Iris pigment epithelial cell (primary cell): Measurements from ENCODE around the gene DENND6B.

Source experiments
- DNase-seq: peaks from one replicate; pipeline ENCODE4 v3.0.0-alpha.2; 2011; ENCODE audit warnings: low read depth

The DENND6B gene

GRCh38 chr22:50315289-50316113, 11.3 kb downstream of the DENND6B start:
- DNase-seq = no peak

GRCh38 chr22:50314455-50315288, 12.1 kb downstream of the DENND6B start:
- DNase-seq = no peak

GRCh38 chr22:50314081-50314454, 12.7 kb downstream of the DENND6B start:
- no peak for DNase-seq

DNA sequence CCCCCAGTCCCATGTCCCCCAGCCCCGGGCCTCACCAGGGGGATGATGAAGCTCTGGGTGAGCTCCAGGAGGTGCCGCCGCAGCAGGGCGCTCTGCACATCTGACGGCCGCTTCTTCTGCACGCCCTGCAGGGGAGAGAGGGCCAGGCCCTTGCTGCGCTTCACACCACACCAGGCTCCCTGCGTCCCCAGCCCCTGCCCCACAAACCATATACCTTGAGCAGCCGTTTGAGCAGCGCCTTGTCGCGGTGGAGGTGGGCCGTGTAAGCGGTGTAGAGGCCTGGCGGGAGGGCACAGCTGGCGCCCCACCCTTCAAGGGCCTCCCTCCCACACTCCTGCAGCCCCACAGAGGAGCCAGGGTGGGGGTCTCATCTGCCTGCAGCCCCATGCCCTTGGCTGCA, 13.2 kb downstream of the DENND6B start:
- DNase-seq = no peak

DNA sequence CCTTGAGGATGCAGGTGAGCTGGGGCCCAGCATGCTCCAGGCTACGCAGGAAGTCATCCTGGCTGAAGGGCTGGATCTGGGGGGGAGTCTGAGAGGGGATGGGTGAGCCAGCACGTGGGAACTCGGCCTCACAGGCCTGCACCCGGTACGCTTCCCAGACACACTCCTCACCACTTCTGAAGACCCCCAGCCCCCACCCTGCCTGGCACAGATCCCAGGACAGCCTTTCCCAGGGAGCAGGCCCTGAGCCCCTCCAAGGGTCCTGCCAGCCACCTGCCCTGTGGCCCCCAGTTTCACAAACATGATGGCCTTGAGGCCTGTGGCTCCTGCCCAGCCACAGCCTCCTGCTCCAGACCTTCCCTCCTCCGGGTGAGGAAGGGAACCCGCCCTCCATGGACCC, 13.8 kb downstream of the DENND6B start:
- DNase-seq = no peak

GRCh38 chr22:50312371-50312770, 14.4 kb downstream of the DENND6B start:
- no peak for DNase-seq

- no peak for DNase-seq
Observed at GRCh38 chr22:50311606-50312351, 15.0 kb downstream of the DENND6B start.

- DNase-seq = no peak
Observed at GRCh38 chr22:50310949-50311444, 15.8 kb downstream of the DENND6B start.

GRCh38 chr22:50310031-50310722, 16.6 kb downstream of the DENND6B start:
- DNase-seq = no peak

- DNase-seq = no peak
Observed at GRCh38 chr22:50309601-50309991, 17.2 kb downstream of the DENND6B start.

GRCh38 chr22:50308986-50309600, 17.7 kb downstream of the DENND6B start:
- no peak for DNase-seq

- no peak for DNase-seq
Observed at GRCh38 chr22:50308597-50308935, 18.2 kb downstream of the DENND6B start.

DNA sequence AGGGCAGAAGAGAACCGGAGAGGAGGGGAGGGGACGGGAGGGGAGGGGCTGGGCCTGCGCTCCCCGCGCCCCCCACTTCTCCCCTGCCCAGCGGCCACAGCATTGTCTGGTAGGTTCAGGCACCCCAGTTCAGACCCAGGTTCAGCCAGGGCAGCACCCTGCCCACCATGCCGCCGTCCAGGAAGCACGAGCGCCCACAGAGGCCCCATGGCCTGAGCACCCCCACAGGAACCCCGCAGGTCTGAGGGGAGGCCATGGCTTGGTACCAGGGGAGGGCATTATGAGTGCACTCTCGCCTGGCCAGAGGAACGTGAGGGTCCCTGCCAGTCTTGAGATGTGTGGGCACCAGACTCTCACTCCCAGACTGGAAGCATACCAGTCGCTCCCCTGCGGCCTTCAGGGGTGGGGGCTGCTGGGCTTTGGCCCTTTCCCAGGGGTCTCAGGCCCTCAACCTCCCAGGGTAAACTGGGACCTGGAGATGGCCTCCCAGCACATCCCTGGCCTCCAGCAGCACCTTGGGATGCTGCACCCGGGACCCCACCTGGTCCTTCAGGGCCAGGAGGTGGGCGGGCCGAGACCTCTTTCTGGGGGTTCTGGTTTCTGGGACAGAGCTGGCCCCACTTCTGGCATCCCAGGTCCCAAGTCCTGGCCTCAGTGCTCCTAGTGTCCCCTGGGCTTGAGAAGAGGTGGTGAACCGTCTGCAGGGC, 18.8 kb downstream of the DENND6B start:
- no peak for DNase-seq

DNA sequence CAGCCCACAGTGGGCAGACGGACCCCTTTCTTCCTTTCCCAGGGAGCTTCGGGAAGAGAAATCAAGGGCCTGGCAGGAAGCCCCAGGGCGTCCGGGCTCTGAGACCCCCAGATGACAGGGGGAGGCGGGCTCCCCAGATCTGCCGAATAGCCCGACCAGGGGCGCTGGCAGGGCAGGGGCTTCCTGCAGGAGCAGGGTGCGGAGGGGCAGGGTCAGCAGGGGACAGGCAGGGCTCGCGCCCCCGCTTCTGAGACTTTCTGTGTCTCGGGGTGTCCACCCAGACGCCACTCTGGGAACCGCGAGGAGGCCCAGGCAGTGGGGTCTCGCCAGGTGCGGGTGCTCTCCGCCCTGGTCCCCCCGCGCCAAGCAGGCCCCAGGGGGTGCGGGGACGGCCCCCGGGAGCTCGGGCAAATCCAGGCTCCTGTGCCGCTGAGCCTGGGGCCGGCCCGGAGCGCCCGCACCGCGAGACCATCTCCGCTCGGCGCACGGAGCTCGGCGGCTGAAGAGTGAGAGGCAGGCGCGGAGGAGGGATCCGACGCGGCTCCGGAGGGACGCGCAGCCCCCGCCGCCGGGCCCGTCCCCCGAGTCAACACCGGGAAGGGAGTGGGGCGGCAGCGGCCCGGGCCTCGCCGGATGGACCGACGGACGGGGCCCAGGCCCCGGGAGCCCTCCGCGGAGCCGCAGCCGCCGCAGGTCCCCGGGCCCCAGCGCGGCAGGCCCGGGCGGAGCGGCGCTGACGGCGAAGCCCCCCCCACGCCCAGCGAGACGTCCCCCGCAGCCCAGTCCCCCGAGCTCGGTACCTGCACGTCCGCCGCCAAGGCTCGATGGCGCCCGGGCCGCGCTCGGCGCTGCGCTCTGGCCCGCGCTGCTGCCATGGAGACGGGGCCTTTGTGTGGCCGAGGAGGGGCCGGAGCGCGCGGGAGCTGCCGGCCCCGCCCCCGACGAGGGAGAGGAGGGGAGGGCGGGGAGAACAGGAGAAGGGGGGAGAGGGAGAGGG, 19.8 kb downstream of the DENND6B start, which contains the start of gene PLXNB2:
Gene PLXNB2, minus strand, starts transcription at position 894 of the 997 bp plus-strand sequence. CDS start 17,062 bp downstream, outside the sequence.
- DNase-seq = peak; percentile 79

DNA sequence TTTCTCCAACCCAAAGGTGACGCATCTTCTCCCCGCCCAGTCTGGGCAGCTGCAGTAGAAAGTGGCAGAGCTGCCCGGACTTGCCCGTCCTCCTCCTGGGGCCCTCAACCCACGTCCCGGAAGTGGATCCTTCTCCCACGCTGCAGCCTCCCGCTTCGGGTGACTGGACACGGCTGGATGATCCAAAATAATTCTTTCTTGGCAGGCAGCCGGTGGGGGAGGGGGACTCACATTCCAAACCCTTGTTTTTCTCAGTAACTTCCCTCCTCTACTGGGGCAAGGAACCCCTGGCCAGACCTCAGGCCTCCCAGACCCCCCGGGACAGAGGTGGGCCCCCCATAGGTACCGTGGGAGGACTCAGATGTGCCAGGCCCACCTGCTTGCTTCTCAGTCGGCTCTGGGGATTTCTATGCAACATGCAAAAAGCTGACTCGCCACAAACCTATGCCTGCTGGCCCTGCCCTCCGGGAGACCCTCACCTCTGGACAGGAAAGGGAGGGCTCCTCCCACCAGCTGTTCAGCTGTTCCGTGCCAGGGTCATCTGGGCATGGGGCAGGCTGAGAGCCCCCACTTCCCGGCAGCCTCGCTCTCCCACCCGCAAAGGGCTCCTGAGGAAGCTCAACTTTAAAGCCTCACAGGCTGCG, 20.8 kb downstream of the DENND6B start:
- DNase-seq = peak; percentile 92

DNA sequence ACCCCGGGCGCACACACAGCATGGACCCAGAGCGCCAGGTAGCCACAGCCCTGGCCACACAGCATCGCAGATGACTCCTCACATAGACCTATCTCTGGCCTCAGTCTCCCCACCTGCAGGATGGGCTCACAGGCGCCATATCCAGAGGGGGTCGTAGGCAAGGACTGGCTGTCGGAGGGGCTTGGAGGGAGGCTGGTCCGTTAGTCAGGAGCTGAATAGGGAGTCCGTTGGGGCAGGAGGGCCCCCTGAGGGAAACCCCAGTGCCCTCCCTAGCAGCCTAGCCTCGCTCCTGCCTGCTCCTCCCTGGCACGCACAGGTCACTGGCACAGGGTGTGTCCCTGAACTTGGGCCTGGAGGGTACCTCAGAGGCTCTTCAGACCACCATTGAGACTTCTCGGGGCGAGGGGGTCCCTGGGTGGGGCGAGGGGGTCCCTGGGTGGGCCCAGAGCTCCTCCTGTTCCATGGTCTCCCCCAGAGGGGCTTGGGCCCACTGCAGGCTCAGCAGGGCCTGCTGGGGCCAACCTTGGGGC, 21.4 kb downstream of the DENND6B start:
- no peak for DNase-seq

DNA sequence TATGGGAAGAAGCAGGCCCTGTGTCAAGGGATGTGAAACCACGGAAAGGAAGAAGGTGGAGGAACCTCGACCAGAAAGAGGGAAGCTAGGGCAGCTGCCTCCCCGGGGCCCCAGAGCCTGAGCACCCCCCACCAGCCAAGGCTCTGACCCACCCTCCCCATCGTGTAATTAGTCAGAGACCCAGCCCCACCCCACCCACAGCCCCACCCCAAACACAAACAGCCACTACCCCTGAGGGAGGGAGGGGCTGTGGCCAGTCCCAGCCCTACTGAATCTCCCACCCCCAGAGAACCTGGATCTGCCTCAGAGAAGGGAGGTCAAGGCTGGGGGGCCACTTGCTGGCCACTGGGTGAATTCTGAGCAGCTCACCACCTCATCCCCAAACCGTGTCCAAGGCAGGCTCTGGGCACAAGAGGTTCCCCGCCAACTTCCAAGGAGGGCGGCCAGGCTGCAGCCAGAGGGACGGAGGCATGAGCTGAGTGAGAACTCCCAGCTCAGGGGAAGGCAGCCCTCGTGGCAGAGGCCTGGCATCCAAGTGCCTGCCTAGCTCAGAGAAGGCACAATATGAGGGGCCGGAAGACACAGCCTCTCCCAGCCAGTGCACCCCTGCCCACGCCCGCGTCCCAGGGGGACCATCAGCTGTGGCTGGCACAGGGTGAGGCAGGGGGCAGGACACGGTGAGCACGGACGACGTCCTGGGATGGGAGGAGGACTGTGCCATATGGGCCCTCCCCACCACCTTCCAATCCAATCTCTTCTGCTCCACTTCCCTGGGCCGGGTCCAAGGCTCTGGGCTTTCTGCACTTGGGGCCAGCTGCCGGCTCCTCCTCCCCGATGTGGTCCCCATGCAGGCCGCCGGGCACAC, 22.1 kb downstream of the DENND6B start:
- DNase-seq = no peak
